ENCODE results near the gene CAMK2G.
"Not testable (repeated sequence)": the region's sequence is repeated elsewhere in the genome, so short reads cannot be mapped to it uniquely, and the experiment has no call there.

CAMK2G gene

DNA sequence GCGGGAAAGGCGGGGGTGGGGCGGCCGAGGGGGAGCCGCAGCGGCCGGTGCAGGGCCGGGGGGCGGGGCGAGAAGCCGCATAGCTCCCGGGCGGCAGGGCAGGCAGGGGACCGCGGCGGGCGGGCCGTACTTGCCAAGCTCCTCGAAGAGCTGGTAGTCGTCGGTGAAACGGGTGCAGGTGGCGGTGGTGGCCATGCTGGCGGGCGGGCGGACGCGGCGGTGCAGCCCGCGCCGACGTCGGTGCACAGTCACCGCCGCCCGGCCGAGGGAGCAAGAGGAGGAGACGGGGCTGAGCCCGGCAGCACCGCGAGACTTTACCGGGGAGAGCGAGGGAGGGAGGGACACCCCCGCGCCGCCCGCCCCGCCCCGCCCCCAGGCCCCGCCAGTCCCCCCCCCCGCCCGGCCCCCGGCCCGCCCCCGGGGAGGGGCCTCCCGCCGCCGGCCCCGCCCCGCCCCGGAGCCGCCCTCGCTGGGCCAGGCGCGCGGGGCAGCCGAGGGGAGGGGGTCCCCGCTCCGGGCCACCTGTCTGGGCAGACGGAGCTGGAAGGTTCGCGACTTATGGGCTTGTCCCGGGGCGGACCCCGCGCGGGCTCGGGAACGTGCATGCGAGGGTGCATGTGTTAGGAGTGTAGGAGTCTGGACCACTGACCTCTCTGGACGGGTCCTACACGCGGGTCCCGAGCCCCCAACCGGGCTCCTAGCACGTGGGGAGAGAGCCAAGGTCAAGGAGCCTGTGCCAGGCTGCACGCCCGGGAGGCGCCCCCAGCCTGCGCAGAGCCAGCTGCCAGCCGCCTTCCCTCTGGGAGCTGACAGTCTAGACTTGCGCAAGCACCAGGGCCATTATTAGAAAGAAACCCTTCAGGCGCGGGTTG is at the start of gene CAMK2G:
CAMK2G (minus strand) TSS at position 289 of the 872 bp plus-strand sequence; CDS start at position 195, 94 bp downstream.
- peak; percentile 90 for DNase-seq

GRCh38 chr10:73922864-73923133 is 48.4 kb upstream of the CAMK2G start:
- no peak for DNase-seq

- DNase-seq, result no peak
Observed at GRCh38 chr10:73922007-73922863, 47.9 kb upstream of the CAMK2G start.

DNA sequence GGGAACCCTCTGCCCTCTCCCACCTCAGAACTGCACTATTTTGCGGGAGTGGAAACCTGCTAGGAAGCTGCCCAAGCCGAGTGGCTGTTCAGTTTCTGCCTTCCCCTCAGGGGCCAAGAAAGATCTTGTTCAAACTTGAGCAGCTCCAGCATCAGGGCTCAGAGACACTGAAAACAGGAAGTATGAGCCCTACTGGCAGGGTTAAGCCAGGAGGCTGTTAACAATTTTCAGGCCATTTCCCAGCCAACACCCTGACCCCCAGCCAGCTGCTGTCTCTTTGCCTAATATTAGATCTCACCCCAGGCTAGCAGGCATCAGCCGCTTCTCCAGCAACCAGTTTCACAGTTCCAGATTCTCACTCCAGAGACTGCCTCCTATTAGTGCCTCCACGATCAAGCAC is 45.7 kb upstream of the CAMK2G start:
- peak; percentile 48 for DNase-seq

GRCh38 chr10:73919481-73919880 is 45.1 kb upstream of the CAMK2G start:
- DNase-seq, result not testable (repeated sequence)

DNA sequence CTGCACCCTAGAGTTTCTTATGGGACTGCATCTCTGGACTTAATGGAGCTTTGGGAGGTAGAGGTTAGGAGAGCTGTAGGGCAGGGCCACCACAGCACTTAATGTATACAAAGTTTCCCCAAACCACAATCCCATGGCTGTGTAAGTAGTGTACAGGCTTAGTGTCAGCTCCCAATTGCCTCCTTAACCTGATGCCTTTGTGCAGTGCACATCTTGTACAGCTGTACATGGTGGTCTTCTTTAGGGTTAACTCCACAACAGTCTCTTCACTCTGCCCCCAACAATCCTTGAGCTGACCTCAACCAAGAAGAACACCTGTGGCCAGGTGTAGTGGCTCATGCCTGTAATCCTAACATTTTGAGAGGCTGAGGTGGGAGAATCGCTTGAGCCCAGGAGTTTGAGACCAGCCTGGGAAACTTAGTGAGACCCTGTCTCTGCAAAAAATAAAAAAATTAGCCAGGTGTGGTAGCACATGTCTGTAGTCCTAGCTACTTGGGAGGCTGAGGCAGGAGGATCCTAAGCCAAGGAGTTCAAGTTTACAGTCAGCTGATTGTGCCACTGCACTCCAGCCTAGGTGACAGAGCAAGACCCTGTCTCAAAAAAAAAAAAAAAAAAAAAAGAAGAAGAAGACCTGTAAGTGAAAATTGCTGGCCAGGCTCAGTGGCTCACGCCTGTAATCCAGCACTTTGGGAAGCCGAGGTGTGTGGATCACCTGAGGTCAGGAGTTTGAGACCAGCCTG is 43.4 kb upstream of the CAMK2G start:
- DNase-seq, result no peak

DNA sequence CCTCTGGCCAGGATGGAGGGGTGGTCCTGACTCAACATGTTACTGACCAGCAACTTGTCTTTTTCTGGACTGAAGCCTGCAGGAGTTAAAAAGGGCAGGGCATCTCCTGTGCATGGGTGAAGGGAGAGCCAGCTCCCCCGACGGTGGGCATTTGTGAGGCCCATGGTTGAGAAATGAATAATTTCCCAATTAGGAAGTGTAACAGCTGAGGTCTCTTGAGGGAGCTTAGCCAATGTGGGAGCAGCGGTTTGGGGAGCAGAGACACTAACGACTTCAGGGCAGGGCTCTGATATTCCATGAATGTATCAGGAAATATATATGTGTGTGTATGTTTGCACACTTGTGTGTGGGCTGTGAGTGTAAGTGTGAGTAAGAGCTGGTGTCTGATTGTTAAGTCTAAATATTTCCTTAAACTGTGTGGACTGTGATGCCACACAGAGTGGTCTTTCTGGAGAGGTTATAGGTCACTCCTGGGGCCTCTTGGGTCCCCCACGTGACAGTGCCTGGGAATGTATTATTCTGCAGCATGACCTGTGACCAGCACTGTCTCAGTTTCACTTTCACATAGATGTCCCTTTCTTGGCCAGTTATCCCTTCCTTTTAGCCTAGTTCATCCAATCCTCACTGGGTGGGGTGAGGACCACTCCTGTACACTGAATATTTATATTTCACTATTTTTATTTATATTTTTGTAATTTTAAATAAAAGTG is 42.6 kb upstream of the CAMK2G start:
- no peak for DNase-seq

- no peak for DNase-seq
Observed at GRCh38 chr10:73915206-73915851, 41.0 kb upstream of the CAMK2G start.

- no peak for DNase-seq
Observed at GRCh38 chr10:73914036-73914435, 39.7 kb upstream of the CAMK2G start.

- DNase-seq, result no peak
Observed at GRCh38 chr10:73911553-73912004, 37.2 kb upstream of the CAMK2G start.

DNA sequence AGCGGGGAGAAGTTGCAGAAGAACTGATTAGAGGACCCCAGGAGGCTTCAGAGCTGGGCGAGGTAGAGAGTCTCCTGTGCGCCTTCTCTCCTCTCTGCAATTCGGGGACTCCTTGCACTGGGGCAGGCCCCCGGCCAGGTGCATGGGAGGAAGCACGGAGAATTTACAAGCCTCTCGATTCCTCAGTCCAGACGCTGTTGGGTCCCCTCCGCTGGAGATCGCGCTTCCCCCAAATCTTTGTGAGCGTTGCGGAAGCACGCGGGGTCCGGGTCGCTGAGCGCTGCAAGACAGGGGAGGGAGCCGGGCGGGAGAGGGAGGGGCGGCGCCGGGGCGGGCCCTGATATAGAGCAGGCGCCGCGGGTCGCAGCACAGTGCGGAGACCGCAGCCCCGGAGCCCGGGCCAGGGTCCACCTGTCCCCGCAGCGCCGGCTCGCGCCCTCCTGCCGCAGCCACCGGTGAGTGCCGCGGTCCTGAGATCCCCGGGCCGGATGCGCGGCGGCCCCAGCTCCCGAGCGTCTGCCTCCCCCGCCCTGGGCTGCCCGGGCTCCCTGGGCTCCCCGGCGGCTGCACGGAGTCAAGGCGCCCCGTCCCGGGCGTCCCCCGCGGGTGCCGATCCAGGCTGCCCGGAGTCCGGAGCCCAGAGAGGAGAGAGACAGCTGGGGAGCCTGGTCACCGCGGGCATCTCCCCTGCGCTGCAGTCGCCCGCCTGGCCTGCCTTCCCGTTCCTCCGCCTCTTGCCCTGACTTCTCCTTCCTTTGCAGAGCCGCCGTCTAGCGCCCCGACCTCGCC is 36.6 kb upstream of the CAMK2G start, which contains the start of gene PLAU:
PLAU (plus strand) TSS at position 369 of the 789 bp plus-strand sequence. CDS start 424 bp downstream, outside the sequence.
- DNase-seq, result peak; percentile 60

DNA sequence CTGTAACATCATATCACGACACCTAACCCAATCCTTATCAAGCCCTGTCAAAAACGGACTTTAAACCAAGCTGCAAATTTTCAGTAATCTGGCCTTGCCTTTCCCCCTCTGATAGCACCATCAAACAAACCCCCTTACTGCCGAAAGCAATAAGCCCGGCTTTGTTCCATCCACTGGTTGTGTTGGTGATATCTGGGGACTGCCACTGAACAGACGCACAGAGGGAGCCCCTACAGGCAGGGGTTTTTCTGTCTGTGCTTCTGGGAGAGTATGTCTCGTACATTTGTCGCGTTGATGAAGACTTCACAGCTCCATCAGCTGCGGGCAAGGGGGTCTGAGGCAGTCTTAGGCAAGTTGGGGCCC is 36.0 kb upstream of the CAMK2G start:
- peak; percentile 54 for DNase-seq

DNA sequence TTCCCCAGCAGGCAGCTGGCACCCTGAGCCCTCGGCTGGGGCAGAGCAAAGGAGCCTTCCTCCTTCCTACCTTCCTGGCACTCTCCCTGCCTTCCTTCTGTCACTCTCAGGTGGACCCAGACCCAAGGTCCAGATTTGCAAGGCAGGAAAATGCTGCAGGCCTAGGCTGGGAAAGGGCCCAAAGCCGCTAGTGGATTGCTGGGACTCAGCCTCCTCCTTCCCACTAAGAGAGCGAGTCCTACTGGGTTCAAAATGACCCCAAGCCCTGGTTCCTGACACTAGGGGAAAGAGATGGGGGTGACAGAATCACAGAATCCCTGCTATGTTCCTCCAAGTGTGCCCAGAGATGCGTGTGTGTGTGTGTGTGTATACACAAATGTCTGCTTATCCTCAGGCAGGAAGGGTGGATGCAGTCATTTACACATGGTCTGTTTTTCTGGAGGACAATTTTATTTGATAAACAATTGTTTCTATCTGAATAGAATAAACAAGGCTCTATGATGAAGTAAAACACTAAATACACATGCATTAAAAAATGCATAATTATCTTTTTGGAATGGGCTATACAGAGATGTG is 35.3 kb upstream of the CAMK2G start:
- no peak for DNase-seq

- peak; percentile 71 for DNase-seq
Observed at GRCh38 chr10:73908853-73909539, 34.6 kb upstream of the CAMK2G start.

- peak; percentile 69 for DNase-seq
Observed at GRCh38 chr10:73907841-73908517, 33.6 kb upstream of the CAMK2G start.

- peak; percentile 50 for DNase-seq
Observed at GRCh38 chr10:73906524-73907447, 32.4 kb upstream of the CAMK2G start.

GRCh38 chr10:73905256-73906020 is 31.1 kb upstream of the CAMK2G start:
- DNase-seq, result no peak
